Fibroblast of mammary gland (primary cell): ENCODE measurements around the gene HIC1.

Source experiments
- DNase-seq: peaks from one replicate; pipeline ENCODE4 v3.0.0-alpha.2; 2010; ENCODE audit warnings: low read depth
- H3K4me3 ChIP-seq: 2 replicates; pipeline ENCODE4 v1.5.1; 2011; ENCODE audit warnings: low read depth, mild to moderate bottlenecking, low read length, moderate library complexity; ENCODE audit not compliant: control insufficient read depth
- TF ChIP-seq, protein P1 (sequence below): conservative IDR thresholded peaks from 2 replicates; pipeline ENCODE4 v1.5.1; 2011; ENCODE audit warnings: low read depth, low read length, inconsistent platforms; ENCODE audit not compliant: control insufficient read depth, insufficient read depth

The HIC1 gene

DNA sequence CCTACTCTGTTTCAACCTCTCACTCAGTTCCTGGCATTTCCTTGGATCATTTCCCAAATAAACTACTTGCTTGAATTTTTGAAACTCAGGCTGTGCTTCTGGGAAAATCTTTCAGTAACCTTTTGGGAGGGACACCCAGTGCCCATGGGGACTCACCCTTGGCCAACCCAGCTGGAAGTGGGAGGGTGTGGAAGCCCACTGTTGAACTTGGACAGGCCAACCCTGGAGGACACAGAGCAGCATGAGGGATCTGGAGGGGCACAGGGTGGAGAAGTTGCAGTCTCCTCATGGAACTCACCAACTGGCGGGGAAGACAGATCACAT, 40.9 kb upstream of the HIC1 start:
- TF ChIP-seq, protein P1, sequence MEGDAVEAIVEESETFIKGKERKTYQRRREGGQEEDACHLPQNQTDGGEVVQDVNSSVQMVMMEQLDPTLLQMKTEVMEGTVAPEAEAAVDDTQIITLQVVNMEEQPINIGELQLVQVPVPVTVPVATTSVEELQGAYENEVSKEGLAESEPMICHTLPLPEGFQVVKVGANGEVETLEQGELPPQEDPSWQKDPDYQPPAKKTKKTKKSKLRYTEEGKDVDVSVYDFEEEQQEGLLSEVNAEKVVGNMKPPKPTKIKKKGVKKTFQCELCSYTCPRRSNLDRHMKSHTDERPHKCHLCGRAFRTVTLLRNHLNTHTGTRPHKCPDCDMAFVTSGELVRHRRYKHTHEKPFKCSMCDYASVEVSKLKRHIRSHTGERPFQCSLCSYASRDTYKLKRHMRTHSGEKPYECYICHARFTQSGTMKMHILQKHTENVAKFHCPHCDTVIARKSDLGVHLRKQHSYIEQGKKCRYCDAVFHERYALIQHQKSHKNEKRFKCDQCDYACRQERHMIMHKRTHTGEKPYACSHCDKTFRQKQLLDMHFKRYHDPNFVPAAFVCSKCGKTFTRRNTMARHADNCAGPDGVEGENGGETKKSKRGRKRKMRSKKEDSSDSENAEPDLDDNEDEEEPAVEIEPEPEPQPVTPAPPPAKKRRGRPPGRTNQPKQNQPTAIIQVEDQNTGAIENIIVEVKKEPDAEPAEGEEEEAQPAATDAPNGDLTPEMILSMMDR, result no peak
- no peak for DNase-seq
- H3K4me3 ChIP-seq, result no peak overlapping the region

DNA sequence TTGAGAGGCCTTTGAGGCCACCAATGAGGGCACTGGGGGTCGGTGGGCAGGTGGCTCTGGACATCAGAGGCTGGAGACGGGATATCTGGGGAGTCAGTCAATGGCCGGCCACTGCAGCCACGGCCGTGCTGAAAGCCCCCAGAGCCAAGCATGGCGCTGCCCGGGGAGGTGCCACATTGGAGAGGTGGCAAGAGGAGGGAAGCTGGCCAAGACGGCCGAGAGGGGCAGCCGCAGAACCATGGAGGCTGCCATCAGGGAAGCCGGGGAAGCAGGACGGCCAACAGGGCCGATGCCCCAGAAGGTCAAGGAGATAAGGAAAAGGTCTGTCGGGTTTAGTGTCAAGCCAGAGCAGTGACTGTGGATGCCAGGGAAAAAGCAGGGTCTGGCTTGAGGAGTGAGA, 39.6 kb upstream of the HIC1 start:
- DNase-seq, result no peak
- H3K4me3 ChIP-seq, result no peak overlapping the region
- TF ChIP-seq, protein P1, result no peak

DNA sequence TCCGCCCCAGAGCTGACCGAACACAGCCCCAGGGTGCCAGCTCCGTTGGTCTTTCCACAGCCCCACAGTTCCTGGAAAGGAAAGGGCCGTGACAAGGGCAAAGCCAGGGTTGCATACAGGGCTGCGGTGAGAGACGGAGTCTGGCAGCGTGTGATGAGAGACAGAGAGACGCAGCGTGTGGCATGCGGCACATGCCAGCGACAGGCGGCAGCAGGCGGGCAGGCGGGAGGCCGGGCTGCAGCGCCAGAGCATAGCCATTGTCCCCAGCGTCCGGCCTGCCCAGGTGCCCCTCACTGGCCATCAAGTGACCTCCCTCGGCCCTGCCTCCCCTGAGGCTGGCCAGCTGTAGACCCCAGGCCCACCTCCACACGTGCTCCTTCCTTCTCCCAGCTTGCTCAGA, 38.4 kb upstream of the HIC1 start:
- no peak for DNase-seq
- no peak overlapping the region for H3K4me3 ChIP-seq

DNA sequence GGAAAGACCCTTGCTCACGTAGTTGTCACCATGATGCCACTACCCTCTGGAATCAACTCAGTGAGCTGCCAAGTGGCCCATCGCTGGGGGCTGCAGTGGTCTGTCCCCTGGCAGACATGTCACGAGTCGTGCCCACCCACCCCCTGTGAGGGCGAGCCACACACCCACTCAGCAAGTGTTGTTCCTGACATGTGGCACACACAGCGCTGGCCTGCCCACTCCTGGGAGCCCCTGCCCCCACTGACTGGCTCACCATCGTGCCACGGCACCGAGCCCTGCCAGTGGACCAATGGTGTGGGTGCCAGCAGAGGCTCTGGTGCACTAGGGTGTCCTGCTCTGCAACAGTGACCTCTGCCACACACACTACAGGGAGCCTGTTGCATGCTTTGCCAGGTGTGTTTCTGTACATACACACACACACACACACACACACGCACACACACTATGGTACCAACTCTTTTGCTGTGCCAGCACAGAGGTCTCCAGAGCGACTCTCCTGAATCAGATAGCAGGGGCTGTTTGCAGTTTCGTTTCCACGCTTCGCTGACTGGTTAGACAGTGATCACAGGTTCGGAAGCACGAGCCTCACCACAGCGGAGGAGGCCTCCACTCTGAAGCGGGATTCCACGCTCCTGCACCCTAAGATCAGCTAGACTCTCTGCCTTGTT, 37.5 kb upstream of the HIC1 start:
- TF ChIP-seq, protein P1, result no peak
- H3K4me3 ChIP-seq, result no peak overlapping the region
- no peak for DNase-seq

More for the DNA sequence above, 38.4 kb upstream of the HIC1 start:
- TF ChIP-seq, protein P1, result no peak

DNA sequence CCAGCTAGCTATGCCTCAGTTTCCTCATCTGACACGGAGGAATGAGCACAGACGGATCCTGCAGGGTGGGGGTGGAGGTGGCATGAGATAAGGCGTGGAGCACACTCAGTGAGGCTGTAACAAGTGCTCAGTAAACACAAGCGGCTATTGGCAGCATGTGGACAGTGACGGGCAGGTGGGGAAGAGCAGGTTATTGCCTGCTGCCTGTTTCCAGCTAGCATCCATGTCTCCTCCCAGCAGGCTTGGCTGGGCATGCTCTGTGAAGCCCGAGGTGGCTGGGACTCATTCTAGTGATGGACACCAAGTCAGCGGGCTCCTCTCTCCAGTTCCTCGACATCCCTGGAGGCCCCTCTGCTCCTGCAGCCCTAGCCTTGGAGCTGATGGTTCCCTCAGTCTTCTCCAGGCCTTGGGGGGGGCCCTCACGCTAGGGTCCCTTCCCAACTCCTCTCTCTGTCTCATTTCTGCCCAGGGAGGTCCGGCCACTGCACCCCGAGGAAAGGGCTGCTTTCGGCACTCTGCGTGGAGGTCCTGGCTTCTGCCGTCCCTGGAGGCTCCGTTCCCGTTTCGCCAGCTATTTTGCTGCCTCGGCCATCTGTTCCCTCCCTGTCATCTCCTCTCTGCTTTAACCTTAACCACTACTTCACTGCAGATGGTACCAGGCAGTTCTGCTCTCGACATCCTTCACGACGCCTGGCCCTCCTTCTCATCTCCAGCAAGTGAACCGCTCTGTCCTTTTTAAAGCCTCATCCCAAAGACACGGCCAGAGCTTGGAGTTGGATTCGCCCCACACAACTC, 36.0 kb upstream of the HIC1 start:
- TF ChIP-seq, protein P1, result no peak
- DNase-seq, result no peak
- no peak overlapping the region for H3K4me3 ChIP-seq

DNA sequence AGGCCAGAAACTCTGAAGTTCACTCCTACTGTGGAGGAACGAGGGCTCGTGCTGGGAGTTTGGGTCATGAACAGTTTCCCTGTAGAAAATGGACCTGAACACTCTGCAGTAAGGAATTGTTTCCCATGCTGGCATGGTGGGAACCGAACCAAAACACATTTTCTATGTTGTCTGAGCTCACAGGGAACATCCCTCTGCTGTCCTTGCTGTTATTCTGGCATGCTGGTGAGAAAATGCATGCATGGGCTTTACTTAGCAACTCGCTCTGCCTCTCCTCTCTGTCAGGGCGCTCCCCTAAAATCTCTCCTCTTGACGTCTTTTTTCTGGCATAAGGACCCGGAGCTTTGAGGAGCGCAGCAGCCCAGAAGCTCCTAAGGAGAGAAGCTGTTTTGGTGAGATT, 35.2 kb upstream of the HIC1 start:
- H3K4me3 ChIP-seq, result no peak overlapping the region
- TF ChIP-seq, protein P1, result no peak
- no peak for DNase-seq
